ENCODE data around the gene ELAVL3.

- TF ChIP-seq CTCF (conservative IDR thresholded peaks at IDR 0.05; ENCODE audit: low read length) (no peak), EZH2phosphoT487 (IDR thresholded peaks at IDR 0.05; ENCODE audit: borderline replicate concordance) (no peak)
Measured at GRCh38 chr19:11420429-11421370, 60.1 kb downstream of the ELAVL3 start.

Data from Loucy (cell line).